B cell (primary cell): ENCODE data around the gene WDFY4.

Source experiments
- EZH2 ChIP-seq: IDR thresholded peaks from 2 replicates; pipeline ENCODE4 v1.6.1; 2012; ENCODE audit warnings: borderline replicate concordance, low read depth, mild to moderate bottlenecking, moderate library complexity, low read length; ENCODE audit not compliant: insufficient read depth, poor library complexity, severe bottlenecking
- TF ChIP-seq, protein P1 (sequence below): fragments of 200-600 bp; IDR thresholded peaks from one replicate; pipeline ENCODE4 v1.8.0; 2022; ENCODE audit warnings: antibody characterized with exemption, mild to moderate bottlenecking

DNA sequence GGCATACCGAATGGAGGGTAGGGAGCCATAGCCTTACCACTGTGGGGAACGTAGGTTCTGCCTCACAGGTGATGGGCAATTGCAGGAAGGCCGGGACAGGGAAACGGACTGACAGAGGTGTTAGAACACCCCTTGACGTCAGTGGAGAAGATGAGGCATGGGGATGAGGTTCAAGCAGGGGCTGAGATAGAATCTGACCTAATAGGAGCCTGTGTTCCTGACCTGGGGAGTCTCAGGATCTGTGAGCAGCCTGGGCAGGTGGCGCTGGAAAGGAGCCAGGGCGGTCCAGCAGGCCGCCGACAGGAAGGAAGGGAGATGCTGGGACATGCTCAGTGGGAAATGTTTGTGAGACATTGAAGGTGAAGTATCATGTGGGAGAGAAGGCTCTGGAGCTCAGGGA is 109.4 kb downstream of the WDFY4 start:
- TF ChIP-seq, protein P1, sequence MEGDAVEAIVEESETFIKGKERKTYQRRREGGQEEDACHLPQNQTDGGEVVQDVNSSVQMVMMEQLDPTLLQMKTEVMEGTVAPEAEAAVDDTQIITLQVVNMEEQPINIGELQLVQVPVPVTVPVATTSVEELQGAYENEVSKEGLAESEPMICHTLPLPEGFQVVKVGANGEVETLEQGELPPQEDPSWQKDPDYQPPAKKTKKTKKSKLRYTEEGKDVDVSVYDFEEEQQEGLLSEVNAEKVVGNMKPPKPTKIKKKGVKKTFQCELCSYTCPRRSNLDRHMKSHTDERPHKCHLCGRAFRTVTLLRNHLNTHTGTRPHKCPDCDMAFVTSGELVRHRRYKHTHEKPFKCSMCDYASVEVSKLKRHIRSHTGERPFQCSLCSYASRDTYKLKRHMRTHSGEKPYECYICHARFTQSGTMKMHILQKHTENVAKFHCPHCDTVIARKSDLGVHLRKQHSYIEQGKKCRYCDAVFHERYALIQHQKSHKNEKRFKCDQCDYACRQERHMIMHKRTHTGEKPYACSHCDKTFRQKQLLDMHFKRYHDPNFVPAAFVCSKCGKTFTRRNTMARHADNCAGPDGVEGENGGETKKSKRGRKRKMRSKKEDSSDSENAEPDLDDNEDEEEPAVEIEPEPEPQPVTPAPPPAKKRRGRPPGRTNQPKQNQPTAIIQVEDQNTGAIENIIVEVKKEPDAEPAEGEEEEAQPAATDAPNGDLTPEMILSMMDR: no peak
- TF ChIP-seq EZH2: no peak
